GF-D8 (cell line): Measurements from ENCODE around the gene DCHS1.

ENCODE experiments used
- DNase-seq: peaks from one replicate; lab custom pipeline; 2025; lab: John Stamatoyannopoulos, UW

DCHS1 gene

GRCh38 chr11:6627762-6628241 is 27.8 kb downstream of the DCHS1 start:
- no peak for DNase-seq

- DNase-seq = no peak
Observed at GRCh38 chr11:6626971-6627761, 28.4 kb downstream of the DCHS1 start.

GRCh38 chr11:6625832-6626420 is 29.7 kb downstream of the DCHS1 start:
- no peak for DNase-seq

GRCh38 chr11:6625156-6625831 is 30.3 kb downstream of the DCHS1 start:
- no peak for DNase-seq

GRCh38 chr11:6623391-6624363 is 31.9 kb downstream of the DCHS1 start:
- no peak for DNase-seq

- DNase-seq = no peak
Observed at GRCh38 chr11:6622261-6623171, 33.1 kb downstream of the DCHS1 start.

GRCh38 chr11:6621711-6622211 is 33.8 kb downstream of the DCHS1 start:
- no peak for DNase-seq

- peak; percentile 14 for DNase-seq
Observed at GRCh38 chr11:6620636-6621035, 35.0 kb downstream of the DCHS1 start.

GRCh38 chr11:6619004-6619745 is 36.4 kb downstream of the DCHS1 start, which contains the start of gene TPP1:
Gene TPP1, minus strand, starts transcription at chr11:6619422. Its CDS starts 22 bp downstream, at chr11:6619400.
- peak; percentile 59 for DNase-seq

GRCh38 chr11:6618117-6619003 is 37.2 kb downstream of the DCHS1 start:
- DNase-seq = peak; percentile 26

- DNase-seq = peak; percentile 34
Observed at GRCh38 chr11:6617315-6617781, 38.3 kb downstream of the DCHS1 start.

- DNase-seq = no peak
Observed at GRCh38 chr11:6616596-6617250, 38.9 kb downstream of the DCHS1 start.

GRCh38 chr11:6615882-6616585 is 39.6 kb downstream of the DCHS1 start:
- no peak for DNase-seq

- DNase-seq = no peak
Observed at GRCh38 chr11:6615046-6615445, 40.6 kb downstream of the DCHS1 start.

GRCh38 chr11:6614446-6614845 is 41.2 kb downstream of the DCHS1 start:
- no peak for DNase-seq

- no peak for DNase-seq
Observed at GRCh38 chr11:6613496-6613895, 42.1 kb downstream of the DCHS1 start.
